Right ventricle myocardium inferior (tissue), 1 donor: ENCODE data around the gene KIRREL1. TPM values are rescaled to one million over a fixed set of nuclear protein-coding genes. Genes with fewer than 3 reads are reported as not detected.

Source experiments
- ATAC-seq: fragments of 200-7000 bp; cut with Tn5 transposase; one replicate; pipeline ENCODE4 v1.9.1; 2020; ENCODE audit warnings: mild to moderate bottlenecking, moderate library complexity
- DNase-seq: peaks from one replicate; pipeline ENCODE4 v3.0.0; 2021; ENCODE audit errors: missing footprints
- intact Hi-C: fragments of 100-400 bp; cut with DNase I; formaldehyde crosslinking; loops from one replicate; pipeline ENCODE4 v1.11.0; 2022
- total RNA-seq: library from RNA; stranded (reverse); fragmentation: NEBNext Ultra II Directional; extraction: Animal tissue kit (Norgen Biotek cat#: 25700); gene quantifications from one replicate; pipeline ENCODE4 v1.2.1, GENCODE V29; 2021
- donor health status: DM: no; HTN: yes; CAD: no; lungs with severe emphysema.

The KIRREL1 gene
- total RNA-seq, 1 donor from 2014 or later: 11.3 TPM

GRCh38 chr1:158021721-158022120 lies 28.3 kb downstream of the KIRREL1 start:
- intact Hi-C loops: no loop called here

GRCh38 chr1:158022554-158023312 lies 29.3 kb downstream of the KIRREL1 start:
- no peak for DNase-seq
- intact Hi-C loops: no loop called here

More at GRCh38 chr1:158021721-158022120, 28.3 kb downstream of the KIRREL1 start:
- DNase-seq (no peak), ATAC-seq (no peak)

GRCh38 chr1:158024737-158025136 lies 31.3 kb downstream of the KIRREL1 start:
- no peak for ATAC-seq
- DNase-seq: no peak
- intact Hi-C loops: no loop called here

More at GRCh38 chr1:158022554-158023312, 29.3 kb downstream of the KIRREL1 start:
- peak; percentile 74 for ATAC-seq

- DNase-seq (no peak), ATAC-seq (no peak)
- intact Hi-C loops: no loop called here
Measured at GRCh38 chr1:158025576-158026230, 32.3 kb downstream of the KIRREL1 start.

GRCh38 chr1:158026651-158027050 lies 33.2 kb downstream of the KIRREL1 start:
- ATAC-seq (no peak), DNase-seq (no peak)
- intact Hi-C loops: no loop called here

GRCh38 chr1:158027508-158027907 lies 34.1 kb downstream of the KIRREL1 start:
- DNase-seq (no peak), ATAC-seq (no peak)
- intact Hi-C loops: no loop called here

- DNase-seq: no peak
- no peak for ATAC-seq
- intact Hi-C loops: no loop called here
Measured at GRCh38 chr1:158028969-158029368, 35.5 kb downstream of the KIRREL1 start.

- DNase-seq (no peak), ATAC-seq (no peak)
- intact Hi-C loops: loop anchor here (5.0 kb wide), 1 partner anchor 52 kb away; no protein-coding TSS in a partner anchor
Measured at GRCh38 chr1:158035014-158035413, 41.6 kb downstream of the KIRREL1 start.

GRCh38 chr1:158035976-158036583 lies 42.6 kb downstream of the KIRREL1 start:
- intact Hi-C loops: loop anchor here (1.0 to 5.0 kb wide), 2 partner anchors 44 to 51 kb away; no protein-coding TSS in a partner anchor
- no peak for ATAC-seq
- no peak for DNase-seq

- intact Hi-C loops: loop anchor here (5.0 kb wide), 1 partner anchor 50 kb away; no protein-coding TSS in a partner anchor
- no peak for DNase-seq
- ATAC-seq: no peak
Measured at GRCh38 chr1:158037008-158037865, 43.8 kb downstream of the KIRREL1 start.

- ATAC-seq: peak; percentile 27
- no peak for DNase-seq
- intact Hi-C loops: loop anchor here (5.0 kb wide), 1 partner anchor 49 kb away; no protein-coding TSS in a partner anchor
Measured at GRCh38 chr1:158037866-158038359, 44.5 kb downstream of the KIRREL1 start.

GRCh38 chr1:158038793-158039192 lies 45.3 kb downstream of the KIRREL1 start:
- ATAC-seq: no peak
- intact Hi-C loops: loop anchor here (5.0 kb wide), 1 partner anchor 49 kb away; no protein-coding TSS in a partner anchor

GRCh38 chr1:158039380-158039779 lies 45.9 kb downstream of the KIRREL1 start:
- ATAC-seq: no peak
- intact Hi-C loops: loop anchor here (5.0 kb wide), 1 partner anchor 48 kb away; no protein-coding TSS in a partner anchor
- DNase-seq: no peak

More at GRCh38 chr1:158038793-158039192, 45.3 kb downstream of the KIRREL1 start:
- DNase-seq: no peak

- no peak for ATAC-seq
- DNase-seq: no peak
- intact Hi-C loops: no loop called here
Measured at GRCh38 chr1:158040323-158040722, 46.9 kb downstream of the KIRREL1 start.

GRCh38 chr1:158043232-158043631 lies 49.8 kb downstream of the KIRREL1 start:
- ATAC-seq: no peak
- intact Hi-C loops: no loop called here
- DNase-seq: no peak

- intact Hi-C loops: no loop called here
- ATAC-seq (no peak), DNase-seq (no peak)
Measured at GRCh38 chr1:158045639-158046038, 52.2 kb downstream of the KIRREL1 start.

GRCh38 chr1:158046715-158047510 lies 53.5 kb downstream of the KIRREL1 start:
- intact Hi-C loops: no loop called here
- ATAC-seq (no peak), DNase-seq (no peak)
